Activated CD4-positive, alpha-beta T cell treated with anti-CD3 and anti-CD28 coated beads for 4 hours (primary cell): ENCODE data around the gene THAP8.
"Not testable (repeated sequence)": the region's sequence is repeated elsewhere in the genome, so short reads cannot be mapped to it uniquely, and the experiment has no call there.

ENCODE experiments used
- DNase-seq, 2 donors: peaks; one replicate each; pipeline ENCODE4 v3.0.0-alpha.2; 2020

Gene THAP8

DNA sequence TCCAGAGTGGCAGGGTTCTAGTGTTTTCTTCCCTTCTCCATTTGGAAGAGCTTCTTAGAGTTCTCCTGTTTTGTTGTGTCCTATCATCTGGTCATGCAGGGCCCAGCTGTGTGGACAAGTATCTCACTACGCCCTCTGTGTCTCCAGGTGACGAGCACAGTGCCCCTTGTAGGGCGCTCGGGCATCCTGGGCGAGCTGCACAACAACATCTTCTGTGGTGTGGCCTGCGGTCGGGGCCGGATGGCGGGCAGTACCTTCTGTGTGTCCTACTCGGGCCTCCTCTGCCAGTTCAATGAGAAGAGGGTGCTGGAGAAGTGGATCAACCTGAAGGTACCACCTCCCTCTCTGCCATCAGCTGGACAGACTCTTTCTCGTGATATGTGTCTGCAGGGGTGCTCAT lies 13.6 kb upstream of the THAP8 start:
- no peak for DNase-seq

DNA sequence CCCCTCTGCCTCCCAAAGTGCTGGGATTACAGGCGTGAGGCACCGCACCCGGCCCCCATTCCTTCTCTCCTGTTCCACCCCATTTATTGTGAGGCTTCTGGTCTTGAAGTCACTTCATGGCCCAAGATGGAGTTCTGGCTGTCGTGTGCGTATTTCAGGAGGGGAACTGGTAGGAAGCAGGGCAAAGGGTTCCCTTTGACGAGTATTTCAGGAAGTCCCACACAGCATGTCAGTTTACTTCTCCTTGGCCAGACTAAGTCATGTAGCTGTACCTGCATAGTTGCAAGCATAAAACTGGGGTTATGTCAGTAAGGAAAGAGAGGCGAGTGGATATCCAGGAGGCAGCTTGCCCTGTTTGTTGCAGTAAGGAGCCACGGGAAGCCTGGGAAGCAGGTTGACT lies 10.7 kb upstream of the THAP8 start:
- no peak for DNase-seq

DNA sequence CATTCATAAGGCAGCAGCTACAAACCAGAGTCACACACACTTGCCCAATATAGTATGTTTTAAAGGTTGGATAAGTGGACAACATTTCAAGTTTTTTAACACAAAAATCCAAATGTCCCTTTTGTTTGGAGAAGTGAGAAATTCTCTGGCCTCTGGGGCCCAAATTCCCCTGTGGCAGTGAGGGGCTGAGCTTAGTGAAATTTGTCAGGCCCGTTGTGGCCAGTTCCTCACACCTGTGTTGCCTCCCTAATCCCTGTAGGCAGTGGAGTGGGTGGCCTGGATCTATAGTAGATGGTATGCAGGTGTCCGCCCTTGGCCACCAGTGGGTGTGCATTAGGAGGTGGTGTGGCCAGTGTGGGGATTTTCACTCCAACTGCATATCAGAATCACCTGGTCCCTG lies 7.3 kb upstream of the THAP8 start:
- DNase-seq: no peak

DNA sequence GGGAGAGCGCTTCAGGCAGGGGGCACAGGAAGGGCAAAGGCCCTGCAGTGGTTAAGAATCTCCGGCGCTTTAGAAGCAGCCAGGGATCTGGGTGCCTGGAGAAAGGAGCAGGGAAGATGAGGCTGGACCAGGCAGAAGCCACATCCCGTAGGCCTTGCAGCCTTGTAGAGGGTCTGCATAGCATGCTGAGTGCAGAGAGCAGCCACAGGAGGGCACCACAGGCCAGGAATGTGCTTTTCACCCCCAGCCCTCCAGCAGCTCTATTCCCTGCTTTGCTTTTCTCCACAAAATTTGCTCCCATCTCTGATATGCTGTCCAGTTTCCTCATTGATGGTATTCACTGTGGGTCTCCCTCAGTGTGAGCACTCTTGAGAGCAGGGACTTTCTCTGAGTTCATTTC lies 6.3 kb upstream of the THAP8 start:
- peak in 1 of 2 donors; percentile 7 for DNase-seq

DNA sequence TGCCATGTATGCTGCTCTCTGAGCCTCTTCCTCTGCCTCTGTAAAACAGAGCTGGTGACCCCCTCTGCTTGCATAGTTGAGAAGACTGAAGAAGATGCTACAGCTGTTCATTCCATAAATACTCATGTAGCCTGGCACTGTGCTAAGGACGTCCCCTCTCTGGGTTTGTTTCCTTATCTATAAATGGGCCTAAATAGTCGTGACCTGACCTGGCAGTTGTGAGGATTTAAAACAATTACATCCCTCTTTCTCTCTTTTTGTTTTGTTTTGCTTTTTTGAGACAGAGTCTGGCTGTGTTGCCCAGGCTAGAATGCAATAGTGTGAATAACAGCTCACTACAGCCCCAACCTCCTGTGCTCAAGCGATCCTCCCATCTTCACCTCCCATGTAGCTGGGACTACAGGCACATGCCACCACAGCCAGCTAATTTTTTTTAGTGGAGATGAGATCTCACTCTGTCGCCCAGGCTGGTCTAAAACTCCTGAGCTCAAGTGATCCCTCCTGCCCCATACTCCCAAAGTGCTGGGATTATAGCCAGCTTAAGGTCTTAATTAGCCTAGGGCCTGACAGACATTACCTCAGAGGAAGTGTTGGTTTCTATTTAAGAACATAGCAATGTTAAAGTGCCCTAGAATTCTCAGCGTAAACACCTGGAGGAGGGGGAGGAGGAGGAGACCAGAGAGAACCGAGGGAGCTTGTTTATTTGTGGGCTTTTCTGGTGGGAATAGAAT lies 5.3 kb upstream of the THAP8 start:
- DNase-seq: no peak

DNA sequence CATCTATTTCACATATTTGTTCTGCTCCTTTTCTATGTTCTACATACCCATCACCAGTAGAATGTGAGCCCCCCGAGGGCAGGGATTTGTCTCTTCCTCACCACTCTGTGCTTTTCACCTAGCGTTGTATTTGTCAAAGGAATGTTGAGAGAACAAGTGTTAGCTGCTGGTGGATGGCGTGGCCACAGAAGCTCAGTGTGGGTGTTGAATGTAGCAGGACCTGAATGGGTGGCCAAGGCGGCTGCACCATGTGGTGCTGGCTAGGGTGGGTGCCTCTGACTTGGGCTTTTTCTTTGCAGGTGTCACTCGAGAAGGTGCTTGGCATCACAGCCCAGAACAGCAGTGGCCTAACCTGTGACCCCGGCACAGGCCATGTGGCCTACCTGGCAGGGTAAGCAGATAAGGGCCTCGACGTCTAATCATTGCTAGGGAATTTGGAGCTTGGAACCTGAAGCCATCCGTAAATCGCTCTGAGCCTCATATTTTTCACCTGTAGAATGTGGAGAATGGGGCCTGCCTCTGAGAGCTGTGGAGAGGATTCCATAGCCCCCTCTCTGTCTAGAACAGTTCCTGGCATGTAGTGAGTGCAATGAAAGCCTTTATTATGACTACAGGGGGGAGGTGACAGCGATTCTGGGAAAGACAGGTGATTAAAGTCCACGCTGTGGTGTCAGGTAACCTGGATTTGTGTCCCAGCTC lies 4.5 kb upstream of the THAP8 start:
- no peak for DNase-seq

DNA sequence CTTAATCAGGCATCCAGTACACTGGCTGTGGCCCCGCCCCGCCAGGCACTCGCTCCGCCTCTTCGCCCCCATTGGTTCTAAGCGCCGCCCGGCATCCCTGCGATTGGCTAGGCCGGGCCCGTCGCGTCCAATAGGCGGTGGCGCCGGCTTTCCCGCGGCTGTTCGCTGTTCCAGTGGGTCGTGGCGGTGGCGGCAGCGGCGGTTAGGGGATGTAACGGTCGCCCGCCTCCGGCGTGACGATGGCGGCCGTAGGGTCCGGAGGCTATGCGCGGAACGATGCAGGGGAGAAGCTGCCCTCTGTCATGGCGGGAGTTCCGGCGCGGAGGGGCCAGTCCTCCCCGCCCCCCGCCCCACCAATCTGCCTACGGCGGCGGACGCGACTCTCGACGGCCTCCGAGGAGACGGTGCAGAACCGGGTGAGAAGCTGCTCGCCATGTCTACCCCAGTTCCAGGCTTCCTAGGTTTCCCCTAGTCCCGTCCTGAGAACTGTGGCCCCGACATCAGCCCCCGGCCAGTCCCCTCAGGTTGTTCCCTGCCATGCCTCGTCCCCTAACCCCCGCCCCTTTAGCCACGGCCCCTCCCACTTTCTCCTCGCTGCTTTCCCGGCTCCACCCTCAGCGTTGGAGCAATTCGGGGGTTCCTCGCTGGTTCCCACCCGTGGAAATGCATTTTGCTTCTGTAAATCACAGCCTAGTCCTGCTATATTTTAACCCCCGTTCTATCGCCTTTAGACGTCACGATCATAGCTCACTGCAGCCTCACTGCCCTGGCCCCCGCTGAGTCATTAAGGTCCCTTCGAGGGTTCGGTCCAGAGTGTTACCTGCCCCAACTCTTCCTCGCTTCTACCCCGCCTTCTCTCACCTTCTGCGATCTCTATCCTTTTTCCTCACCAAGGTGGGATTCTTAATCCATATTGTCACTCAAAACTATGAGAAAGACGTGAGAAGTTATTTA lies 925 bp upstream of the THAP8 start, which contains the start of gene WDR62:
Gene WDR62 (plus strand): TSS at position 165 of the 954 bp plus-strand sequence. CDS start 75 bp downstream, at position 240.
- peak; percentile 93 to 94 for DNase-seq

DNA sequence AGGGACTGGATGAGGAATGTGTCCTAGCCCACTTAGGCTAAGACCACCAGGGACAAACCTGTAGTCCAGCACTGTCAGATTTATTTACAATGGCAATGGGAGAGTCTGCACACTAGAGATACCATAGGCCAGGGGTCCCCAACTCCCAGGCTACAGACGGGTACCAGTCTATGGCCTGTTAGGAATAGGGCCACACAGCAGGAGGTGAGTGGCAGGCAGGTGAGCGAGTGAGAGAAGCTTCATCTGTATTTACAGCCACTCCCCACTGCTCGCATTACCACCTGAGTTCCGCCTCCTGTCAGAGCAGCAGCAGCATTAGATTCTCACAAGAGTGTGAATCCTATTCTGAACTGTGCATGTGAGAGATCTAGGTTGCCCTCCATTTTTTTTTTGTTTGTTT lies 2.4 kb downstream of the THAP8 start:
- no peak for DNase-seq

DNA sequence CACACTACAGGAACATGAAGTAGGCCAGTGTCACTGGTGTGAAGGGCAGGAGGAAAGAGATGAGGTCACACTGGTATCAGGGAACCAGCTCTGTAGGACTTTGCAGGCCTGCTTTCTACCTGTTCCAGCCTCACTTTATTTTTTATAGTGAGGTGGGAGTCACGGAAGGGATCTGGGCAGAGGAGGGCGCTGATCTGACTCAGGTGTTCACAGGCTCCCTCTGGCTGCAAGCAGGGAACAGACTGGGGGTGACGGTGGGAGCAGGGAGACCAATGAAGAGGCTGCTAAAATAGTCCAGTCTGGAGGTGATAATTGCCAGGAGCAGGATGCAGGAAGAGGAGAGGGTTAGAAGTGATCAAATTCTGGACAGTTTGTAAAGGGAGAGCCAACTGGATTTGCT lies 2.8 kb downstream of the THAP8 start:
- DNase-seq: no peak

DNA sequence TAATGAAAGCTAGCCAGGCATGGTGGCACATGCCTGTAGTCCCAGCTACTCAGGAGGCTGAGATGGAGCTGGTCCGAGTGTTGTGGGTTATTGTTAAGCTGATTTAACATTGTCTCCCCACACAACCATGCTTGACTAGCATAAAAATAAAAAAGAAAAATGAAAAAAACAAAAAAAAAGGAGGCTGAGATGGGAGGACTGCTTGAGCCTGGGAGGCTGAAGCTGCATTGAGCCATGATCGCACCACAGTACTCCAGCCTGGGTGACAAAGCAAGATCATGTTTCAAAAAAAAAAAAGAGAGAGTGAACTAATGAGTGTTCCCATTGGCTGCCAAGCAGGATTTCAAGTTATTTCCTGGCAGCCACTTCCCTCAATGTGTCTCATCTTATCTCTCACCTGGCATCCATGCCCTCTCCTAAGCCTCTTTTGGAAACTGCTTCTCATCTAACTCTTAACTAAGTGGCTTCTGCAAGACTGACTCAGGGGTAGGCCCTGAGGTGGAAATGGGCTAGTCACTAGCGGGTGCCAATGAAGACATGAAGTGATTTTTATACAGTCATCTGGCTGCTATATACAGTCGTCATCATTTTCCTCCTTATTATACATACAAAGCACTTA lies 4.9 kb downstream of the THAP8 start:
- DNase-seq: no peak

DNA sequence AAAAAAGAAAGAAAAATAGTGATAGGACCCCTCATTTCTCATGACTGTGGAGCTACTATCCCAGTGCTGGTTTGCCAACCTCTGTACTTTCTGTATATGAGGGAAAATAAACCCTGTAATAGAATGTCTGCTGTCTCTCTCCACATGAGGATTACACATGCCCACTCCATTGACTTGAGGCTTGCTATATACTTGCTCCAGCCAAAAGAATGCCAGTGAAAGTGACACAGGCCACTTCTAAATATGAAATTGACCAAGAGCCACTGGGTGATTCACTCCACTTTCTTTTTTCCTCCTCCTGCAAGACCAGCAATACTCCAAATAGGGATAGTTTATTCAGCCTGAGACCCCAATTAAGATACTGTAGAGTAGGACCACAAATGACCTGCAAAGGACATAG lies 6.2 kb downstream of the THAP8 start:
- no peak for DNase-seq

DNA sequence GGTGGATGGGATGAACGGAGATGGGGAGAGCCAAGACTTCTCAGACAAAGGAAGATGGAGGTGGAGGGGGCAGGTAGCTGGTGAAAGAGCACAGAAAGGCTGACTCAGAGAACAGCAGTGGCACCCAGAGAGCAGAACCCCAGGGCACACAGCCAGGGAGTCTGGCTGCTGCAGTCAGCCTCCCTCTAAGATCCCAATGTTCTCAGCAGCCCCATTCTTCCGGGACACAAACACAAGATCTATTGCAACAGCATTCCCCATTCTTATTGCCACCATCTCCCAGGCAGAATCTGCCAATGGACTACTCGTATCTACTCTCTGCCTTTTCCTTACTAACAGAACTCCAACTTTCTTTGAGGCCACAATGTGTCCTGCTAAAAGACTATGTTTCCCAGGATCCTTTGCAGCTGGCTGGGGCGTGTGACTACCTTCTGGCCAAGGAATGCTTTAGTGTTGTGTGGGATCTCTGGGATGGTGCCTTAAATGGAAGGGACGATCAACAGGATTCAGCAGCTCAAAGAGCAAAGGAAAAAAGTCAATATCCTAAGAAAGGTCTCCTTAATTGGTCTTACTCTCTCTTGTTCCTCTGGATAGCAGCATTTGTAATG lies 7.5 kb downstream of the THAP8 start:
- DNase-seq: no peak

DNA sequence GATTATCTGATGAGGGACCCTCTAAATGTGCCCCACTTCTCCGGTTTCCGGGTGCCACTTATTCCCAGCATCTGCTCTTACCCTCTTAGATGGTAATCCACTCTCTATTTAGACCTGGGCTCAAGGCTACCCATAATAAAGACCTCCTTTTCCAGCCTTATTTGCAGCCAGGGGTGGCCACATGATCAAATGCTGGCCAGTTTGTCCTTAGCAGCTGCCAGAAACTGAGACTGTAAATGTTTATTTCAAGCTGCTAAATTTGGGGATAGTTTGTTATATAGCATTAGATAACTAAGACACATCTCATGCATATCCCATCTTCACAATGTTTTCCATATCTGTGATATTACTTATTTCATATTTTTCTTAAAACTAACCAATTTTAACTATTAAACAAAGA lies 10.1 kb downstream of the THAP8 start:
- no peak for DNase-seq

DNA sequence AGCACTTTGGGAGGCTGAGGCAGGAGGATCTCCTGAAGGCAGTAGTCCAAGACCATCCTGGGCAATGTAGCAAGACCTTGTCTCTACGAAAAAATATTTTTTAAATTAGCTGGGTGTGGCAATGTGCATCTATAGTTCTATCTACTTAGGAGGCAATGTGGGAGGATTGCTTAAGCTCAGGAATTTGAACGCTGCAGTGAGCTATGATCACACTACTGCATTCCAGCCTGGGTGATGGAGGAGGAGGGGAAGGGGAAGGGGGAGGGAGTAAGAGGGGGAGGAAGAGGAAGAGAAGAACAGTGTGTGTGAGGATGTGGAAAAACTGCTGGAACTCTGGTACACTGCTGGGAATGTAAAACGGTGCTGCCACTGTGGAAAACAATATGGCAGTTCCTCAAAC lies 12.3 kb downstream of the THAP8 start:
- DNase-seq: no peak

DNA sequence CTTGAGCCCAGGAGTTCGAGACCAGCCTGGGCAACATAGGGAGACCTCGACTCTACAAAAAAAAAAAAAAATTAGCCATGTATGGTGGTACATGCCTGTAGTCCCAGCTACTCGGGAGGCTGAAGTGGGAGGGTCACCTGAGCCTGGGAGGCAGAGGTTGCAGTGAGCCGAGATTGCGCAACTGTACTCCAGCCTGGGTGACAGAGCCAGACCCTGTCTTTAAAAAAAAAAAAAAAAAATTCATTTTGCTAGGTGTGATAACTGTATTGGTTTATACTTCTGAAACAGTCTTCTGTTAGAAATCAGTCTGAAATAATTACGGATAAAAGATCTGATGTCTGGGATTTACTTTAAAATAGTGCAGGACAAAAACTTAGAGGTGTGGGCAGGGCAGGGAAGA lies 13.0 kb downstream of the THAP8 start:
- DNase-seq: not testable (repeated sequence)

DNA sequence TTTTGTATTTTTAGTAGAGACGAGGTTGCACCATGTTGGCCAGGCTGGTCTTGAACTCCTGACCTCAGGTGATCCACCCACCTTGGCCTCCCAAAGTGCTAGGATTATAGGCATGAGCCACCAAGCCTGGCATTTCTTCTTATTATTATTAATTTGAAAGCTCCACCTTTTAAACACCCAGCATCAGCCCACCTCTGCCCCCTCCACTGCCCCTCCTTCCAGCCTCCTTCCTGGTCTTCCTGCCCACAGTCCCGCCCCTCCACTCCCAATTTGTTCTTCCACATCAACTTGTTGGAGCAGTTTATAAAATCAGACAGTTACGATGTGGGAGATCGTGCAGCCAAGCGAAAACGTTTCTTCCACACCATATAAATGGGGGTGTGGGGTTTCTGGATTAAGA lies 13.6 kb downstream of the THAP8 start:
- DNase-seq: no peak

DNA sequence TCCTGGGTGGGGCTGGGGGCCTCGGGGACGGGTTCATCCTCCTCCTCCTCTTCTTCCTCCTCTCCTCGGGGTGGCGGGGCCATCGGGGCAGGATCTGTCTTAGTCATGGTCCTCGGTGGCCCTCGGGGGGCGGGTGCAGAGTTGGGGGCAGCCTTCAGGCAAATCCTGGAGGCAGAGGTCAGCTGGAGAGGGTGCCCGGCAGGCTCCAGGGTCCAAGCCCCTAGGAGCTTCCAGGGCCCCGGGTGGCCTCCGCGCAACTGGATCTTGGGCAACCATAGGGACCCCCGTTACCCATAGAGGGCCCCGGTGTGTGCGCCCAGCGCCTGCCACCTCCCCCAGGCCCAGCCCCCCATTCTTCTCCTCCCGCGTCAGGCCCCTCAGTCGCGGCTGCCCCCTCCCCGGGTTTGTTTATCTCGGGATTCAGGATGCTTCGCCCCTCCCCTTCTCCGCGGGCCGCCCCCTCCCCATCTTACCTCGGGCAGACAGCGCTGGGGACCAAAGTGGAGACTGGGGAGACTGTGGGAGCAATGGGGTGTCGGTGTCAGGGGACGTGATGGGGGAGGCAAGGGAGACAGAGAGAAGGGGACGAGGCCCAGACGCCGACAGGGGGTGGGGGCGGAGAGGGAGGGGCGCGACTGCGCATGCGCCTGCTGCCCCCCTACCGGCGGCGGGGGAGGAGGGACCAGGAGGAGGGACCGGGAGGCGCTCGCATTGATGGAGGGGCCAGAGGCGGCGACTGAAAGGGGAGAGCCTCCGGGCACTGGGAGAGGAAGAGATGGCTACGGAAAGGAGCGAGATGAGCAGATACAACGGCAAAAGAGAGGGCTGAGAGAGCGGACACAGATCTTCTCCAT lies 21.6 kb downstream of the THAP8 start, which contains the start of gene CLIP3:
Gene CLIP3 (minus strand): TSS at position 623 of the 854 bp plus-strand sequence. CDS start 516 bp downstream, at position 107.
- peak; percentile 33 to 45 for DNase-seq

DNA sequence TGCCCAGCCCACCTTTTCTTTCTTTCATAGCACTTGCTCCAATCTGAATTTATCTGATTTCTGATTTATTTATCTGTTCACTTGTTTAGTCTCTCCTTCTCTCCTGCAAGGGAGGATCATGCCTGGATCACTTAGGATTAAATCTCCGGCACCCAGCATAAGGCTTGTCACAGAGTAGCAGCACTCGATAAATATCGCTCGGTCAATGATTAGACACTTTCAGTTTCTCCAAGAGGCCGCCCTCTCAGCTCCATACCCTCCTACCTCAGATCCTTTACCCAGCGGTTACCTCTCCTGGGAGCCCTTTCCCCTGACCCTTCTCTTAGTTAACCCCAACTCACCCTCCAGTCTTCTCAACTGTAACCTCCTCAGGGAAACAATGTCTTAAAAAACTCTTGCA lies 22.8 kb downstream of the THAP8 start:
- DNase-seq: no peak

DNA sequence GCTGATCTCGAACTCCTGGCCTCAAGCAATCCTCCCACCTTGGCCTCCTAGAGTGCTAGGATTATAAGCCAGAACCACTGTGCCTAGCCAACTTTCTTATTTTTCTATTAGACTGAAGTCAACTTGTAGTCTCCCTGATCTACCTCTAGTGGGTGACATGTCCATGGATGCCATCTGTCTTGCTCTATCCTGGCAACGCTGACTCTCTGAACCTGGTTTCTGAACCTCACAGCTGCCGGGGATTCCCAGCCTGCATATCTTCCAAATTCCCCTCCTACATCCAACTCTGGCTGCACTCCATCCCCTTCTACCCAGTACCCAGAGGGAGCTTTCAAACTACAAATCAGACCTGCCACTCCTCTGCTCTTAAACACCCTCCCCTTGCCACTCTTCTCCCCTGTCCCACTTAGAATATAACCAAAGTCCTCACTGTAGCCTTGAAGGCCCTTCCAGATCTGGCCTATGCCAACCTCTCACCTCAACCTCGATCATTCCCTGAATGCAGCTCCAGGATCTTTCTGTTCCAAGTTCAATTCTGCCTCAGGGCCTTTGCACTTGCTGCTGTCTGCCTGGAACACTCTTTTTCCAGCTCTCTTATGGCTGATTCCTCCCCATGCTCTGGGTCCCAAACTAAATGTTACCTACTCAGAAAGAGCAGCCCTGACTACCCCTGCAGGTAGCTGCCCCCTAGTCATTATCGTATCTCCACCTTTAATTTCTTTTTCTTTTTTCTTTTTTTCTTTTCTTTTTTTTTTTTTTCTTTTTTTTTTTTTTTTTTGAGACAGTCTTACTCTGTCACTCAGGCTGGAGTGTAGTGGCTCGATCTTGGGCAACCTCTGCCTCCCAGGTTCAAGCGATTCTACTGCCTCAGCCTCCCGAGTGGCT lies 23.6 kb downstream of the THAP8 start:
- DNase-seq: no peak

DNA sequence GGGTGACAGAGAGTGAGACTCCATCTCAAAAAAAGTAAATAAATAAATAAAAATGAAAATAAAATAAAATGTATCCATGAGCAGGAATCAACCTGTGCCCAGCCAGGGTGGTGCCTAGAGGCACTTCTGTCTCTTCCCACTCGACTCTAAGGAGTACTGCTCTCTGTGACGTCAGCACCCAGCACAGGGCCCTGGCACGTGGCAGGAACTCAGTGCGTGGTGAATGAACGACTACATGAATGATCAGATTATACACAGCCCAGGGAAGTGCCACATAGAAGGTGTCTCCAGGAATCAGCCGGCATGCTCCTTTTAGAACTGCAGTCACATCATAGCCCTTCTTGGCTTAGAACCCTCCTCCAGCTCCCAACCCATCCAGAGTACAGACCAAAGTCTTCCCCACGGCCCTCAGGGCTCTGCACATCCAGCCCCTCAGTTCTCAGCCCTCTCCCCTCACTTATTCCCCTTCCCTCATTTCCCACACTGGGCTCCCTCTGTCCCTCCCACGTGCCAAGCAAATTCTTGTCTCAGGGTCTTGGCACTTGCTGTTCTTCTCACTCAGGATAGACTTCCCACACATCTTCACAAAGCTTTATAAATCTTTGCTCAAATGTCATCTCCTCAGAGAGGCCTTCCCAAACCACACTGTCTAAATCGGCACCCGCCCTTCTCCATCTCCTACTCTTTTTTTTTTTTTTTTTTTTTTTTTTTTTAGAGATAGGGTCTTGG lies 25.6 kb downstream of the THAP8 start:
- DNase-seq: no peak
